OCI-LY7 (cell line): ENCODE results near the gene TBCCD1. TPM values are rescaled to one million over a fixed set of nuclear protein-coding genes. Genes with fewer than 3 reads are reported as not detected.

Experiments used
- BruUV-seq: library from RNA; stranded (reverse); fragments of 400-500 nt; replicated peaks from 2 replicates; lab custom pipeline; 2021; lab: Mats Ljungman, UMichigan
- CTCF ChIA-PET: fragments of 300-600 bp; sonication (Branson Sonifier 250); formaldehyde crosslinking; loops from one replicate; lab custom pipeline; 2022; ENCODE audit warnings: antibody characterized with exemption; ENCODE audit not compliant: unreplicated experiment; lab: Charles Lee
- POLR2A ChIA-PET: fragments of 300-600 bp; sonication (Branson Sonifier 250); formaldehyde crosslinking; loops from one replicate; lab custom pipeline; 2022; ENCODE audit warnings: antibody characterized with exemption; lab: Charles Lee
- DNase-seq: peaks from one replicate; pipeline ENCODE4 v3.0.0-alpha.2; 2015; ENCODE audit warnings: low spot score
- H2AFZ ChIP-seq: fragments of 200-600 bp; sonication (generic), shearing (Covaris generic); 2 replicates; pipeline ENCODE4 v1.6.1; 2014; ENCODE audit warnings: mild to moderate bottlenecking, antibody characterized with exemption, low read length, moderate library complexity
- H3K27ac ChIP-seq: fragments of 200-600 bp; sonication (generic); 2 replicates; pipeline ENCODE4 v1.5.1; 2014; ENCODE audit warnings: mixed run types, low read depth, mild to moderate bottlenecking, moderate library complexity, low read length, inconsistent platforms; ENCODE audit not compliant: poor library complexity, severe bottlenecking
- H3K36me3 ChIP-seq: fragments of 200-600 bp; sonication (generic); 2 replicates; pipeline ENCODE4 v1.6.1; 2014; ENCODE audit warnings: mild to moderate bottlenecking, antibody characterized with exemption, low read length, moderate library complexity, mixed read lengths; ENCODE audit not compliant: insufficient read depth
- H3K4me1 ChIP-seq: fragments of 200-600 bp; sonication (generic); 2 replicates; pipeline ENCODE4 v1.5.1; 2014; ENCODE audit warnings: mild to moderate bottlenecking, low read length; ENCODE audit not compliant: insufficient read depth, poor library complexity, severe bottlenecking
- H3K4me2 ChIP-seq: fragments of 200-600 bp; sonication (generic); 2 replicates; pipeline ENCODE4 v1.6.1; 2014; ENCODE audit warnings: mild to moderate bottlenecking, low read length
- H3K4me3 ChIP-seq: fragments of 200-600 bp; sonication (generic); 2 replicates; pipeline ENCODE4 v1.5.1; 2014; ENCODE audit warnings: mild to moderate bottlenecking, low read depth, low read length; ENCODE audit not compliant: poor library complexity, severe bottlenecking
- H3K79me2 ChIP-seq: fragments of 200-600 bp; sonication (generic); 2 replicates; pipeline ENCODE4 v1.6.1; 2016; ENCODE audit warnings: low read depth, mild to moderate bottlenecking, low read length, moderate library complexity, mixed read lengths; ENCODE audit not compliant: insufficient read depth
- H3K9me2 ChIP-seq: fragments of 200-600 bp; sonication (generic); 2 replicates; pipeline ENCODE4 v1.6.1; 2016; ENCODE audit warnings: mild to moderate bottlenecking, low read length, mixed read lengths; ENCODE audit not compliant: insufficient read depth
- H3K9me3 ChIP-seq: fragments of 200-600 bp; sonication (generic); 2 replicates; pipeline ENCODE4 v1.6.1; 2014; ENCODE audit warnings: mild to moderate bottlenecking, mixed run types, low read length, mixed read lengths
- H4K20me1 ChIP-seq: fragments of 200-600 bp; sonication (generic); 2 replicates; pipeline ENCODE4 v1.6.1; 2014; ENCODE audit warnings: mild to moderate bottlenecking, antibody characterized with exemption, low read length, moderate library complexity, mixed read lengths; ENCODE audit not compliant: insufficient read depth
- CTCF ChIP-seq: fragments of 200-600 bp; sonication (generic); conservative IDR thresholded peaks from 2 replicates; pipeline ENCODE4 v1.5.1; 2014; ENCODE audit warnings: mild to moderate bottlenecking, antibody characterized with exemption, low read length, moderate library complexity, mixed read lengths
- EZH2phosphoT487 ChIP-seq: fragments of 200-600 bp; sonication (generic); IDR thresholded peaks from 2 replicates; pipeline ENCODE4 v1.6.1; 2018; ENCODE audit warnings: low read depth, borderline replicate concordance, mild to moderate bottlenecking, mixed run types, antibody characterized with exemption, low read length, moderate library complexity, mixed read lengths
- intact Hi-C: fragments of 100-400 bp; cut with micrococcal nuclease; formaldehyde crosslinking; loops from one replicate; pipeline ENCODE4 v1.10.0; 2022; ENCODE audit not compliant: unreplicated experiment
- total RNA-seq, 2 experiments: library from RNA; depleted of rRNA in 1 of 2; stranded (reverse); fragments of >200 nt in 1 of 2; shearing (Covaris generic) in 1 of 2; gene quantifications; 2 replicates each; pipeline ENCODE4 v1.2.3, GENCODE V29; 2014 to 2022

TBCCD1 gene
- total RNA-seq, 2 experiments from 2014 or later, result 21.9 to 27.0 TPM

- no peak overlapping the region for H3K4me2 ChIP-seq
- H3K4me1 ChIP-seq, result no peaks in the 10 kb centered on the region
- intact Hi-C loops, result no loop called here
- CTCF ChIA-PET, result interaction anchor here (0.7 kb wide), 1 partner anchor 12 kb away, joined by 3 read pairs; no protein-coding TSS in a partner anchor
- H2AFZ ChIP-seq, result no peak overlapping the region
- no peaks in the 10 kb centered on the region for H3K9me3 ChIP-seq
- no peaks in the 10 kb centered on the region for H4K20me1 ChIP-seq
- no peak for DNase-seq
- no TSS peak for BruUV-seq
- H3K27ac ChIP-seq, result no peak overlapping the region
- no peaks in the 10 kb centered on the region for H3K9me2 ChIP-seq
- no peaks in the 10 kb centered on the region for H3K36me3 ChIP-seq
- no peaks in the 10 kb centered on the region for H3K79me2 ChIP-seq
- POLR2A ChIA-PET, result no interaction called here
- TF ChIP-seq EZH2phosphoT487 (no peak), CTCF (no peak)
- no peak overlapping the region for H3K4me3 ChIP-seq
Measured at GRCh38 chr3:186603159-186603558, 36.0 kb upstream of the TBCCD1 start.

GRCh38 chr3:186600896-186601295 is 33.8 kb upstream of the TBCCD1 start:
- no peaks in the 10 kb centered on the region for H3K36me3 ChIP-seq
- intact Hi-C loops, result no loop called here
- DNase-seq, result no peak
- no peak overlapping the region for H3K4me3 ChIP-seq
- H3K4me2 ChIP-seq, result no peak overlapping the region
- H3K27ac ChIP-seq, result no peak overlapping the region
- BruUV-seq, result no TSS peak
- TF ChIP-seq EZH2phosphoT487 (no peak), CTCF (no peak)
- no peaks in the 10 kb centered on the region for H3K9me3 ChIP-seq
- H3K4me1 ChIP-seq, result no peaks in the 10 kb centered on the region
- no peaks in the 10 kb centered on the region for H3K79me2 ChIP-seq
- ChIA-PET POLR2A (interaction anchor here (0.9 kb wide), 1 partner anchor 103 kb away, joined by 3 read pairs; no protein-coding TSS in a partner anchor), CTCF (no interaction called here)
- H4K20me1 ChIP-seq, result no peaks in the 10 kb centered on the region
- H3K9me2 ChIP-seq, result no peaks in the 10 kb centered on the region
- no peak overlapping the region for H2AFZ ChIP-seq

- Histone ChIP-seq H3K4me3 (no peak overlapping the region), H2AFZ (no peak overlapping the region), H3K4me1 (no peaks in the 10 kb centered on the region), H3K27ac (no peak overlapping the region), H3K4me2 (no peak overlapping the region), H3K9me2 (no peaks in the 10 kb centered on the region), H3K9me3 (no peaks in the 10 kb centered on the region), H3K36me3 (no peaks in the 10 kb centered on the region), H3K79me2 (no peaks in the 10 kb centered on the region), H4K20me1 (no peaks in the 10 kb centered on the region)
- ChIA-PET POLR2A (interaction anchor here (1.2 kb wide), 1 partner anchor 48 kb away, joined by 3 read pairs; no protein-coding TSS in a partner anchor), CTCF (no interaction called here)
- no TSS peak for BruUV-seq
- no peak for DNase-seq
- no peak for TF ChIP-seq CTCF
- no peak for TF ChIP-seq EZH2phosphoT487
- intact Hi-C loops, result no loop called here
Measured at GRCh38 chr3:186599785-186600166, 32.6 kb upstream of the TBCCD1 start.
